Upper lobe of right lung (tissue), 1 donor: Measurements from ENCODE around the gene CLDN15. TPM values are rescaled to one million over a fixed set of nuclear protein-coding genes. Genes with fewer than 3 reads are reported as not detected.
"Not testable (repeated sequence)": the region's sequence is repeated elsewhere in the genome, so short reads cannot be mapped to it uniquely, and the experiment has no call there.

Experiments
- ATAC-seq: fragments of 200-7000 bp; cut with Tn5 transposase; one replicate; pipeline ENCODE4 v1.9.1; 2020; ENCODE audit warnings: mild to moderate bottlenecking, moderate library complexity
- DNase-seq: peaks from one replicate; pipeline ENCODE4 v3.0.0-alpha.2; 2020
- H3K27ac ChIP-seq: fragments of 200-600 bp; one replicate; pipeline ENCODE4 v1.8.0; 2022
- H3K27me3 ChIP-seq: fragments of 200-600 bp; one replicate; pipeline ENCODE4 v1.8.0; 2022; ENCODE audit warnings: mild to moderate bottlenecking
- H3K36me3 ChIP-seq: fragments of 200-600 bp; one replicate; pipeline ENCODE4 v1.8.0; 2022
- H3K4me1 ChIP-seq: fragments of 200-600 bp; one replicate; pipeline ENCODE4 v1.8.0; 2022
- H3K4me3 ChIP-seq: fragments of 200-600 bp; one replicate; pipeline ENCODE4 v1.8.0; 2022; ENCODE audit warnings: mild to moderate bottlenecking
- H3K9me3 ChIP-seq: fragments of 200-600 bp; one replicate; pipeline ENCODE4 v1.8.0; 2022
- CTCF ChIP-seq: fragments of 200-600 bp; IDR thresholded peaks from one replicate; pipeline ENCODE4 v1.8.0; 2022; ENCODE audit warnings: antibody characterized with exemption
- intact Hi-C: fragments of 100-400 bp; cut with DNase I; formaldehyde crosslinking; loops from one replicate; pipeline ENCODE4 v1.11.0; 2022
- long read RNA-seq: library from polyadenylated mRNA; unstranded; transcript quantifications from one replicate; pipeline ENCODE4 v2.0.0, GENCODE V29; 2021
- total RNA-seq: library from RNA; stranded (reverse); fragmentation: NEBNext Ultra II Directional; extraction: Animal tissue kit (Norgen Biotek cat#: 25700); gene quantifications from one replicate; pipeline ENCODE4 v1.2.1, GENCODE V29; 2021
- donor health status: DM: no; HTN: yes; CAD: no; lungs with severe emphysema.

Gene CLDN15
- 17.7 TPM for total RNA-seq
- long read RNA-seq, partial matches to known transcripts = 5 of 14 reads
- long read RNA-seq, other reads (novel, unspliced or antisense) = 5 of 14 reads

GRCh38 chr7:101237206-101238067, at the start of gene CLDN15:
CLDN15 (minus strand) TSS chr7:101237802; CDS start chr7:101237581, 221 bp downstream.
- Histone ChIP-seq H3K4me1 (peaks cover 11% of the 10 kb centered on the region), H3K4me3 (no peak within 1 kb of the TSS), H3K9me3 (no peaks in the 10 kb centered on the region), H3K27ac (peak within 1 kb of the TSS; percentile 65), H3K27me3 (no peaks in the 10 kb centered on the region), H3K36me3 (peaks cover 31% of the 10 kb centered on the region)
- no peak for TF ChIP-seq CTCF
- no peak for ATAC-seq
- peak; percentile 66 for DNase-seq
- intact Hi-C loops = no loop called here

GRCh38 chr7:101287032-101287431, 49.4 kb upstream of the CLDN15 start:
- peak; percentile 85 for ATAC-seq
- Histone ChIP-seq H3K4me3 (no peak overlapping the region), H3K27me3 (peaks cover 15% of the 10 kb centered on the region), H3K9me3 (no peaks in the 10 kb centered on the region), H3K36me3 (no peaks in the 10 kb centered on the region), H3K4me1 (peaks cover 3% of the 10 kb centered on the region), H3K27ac (no peak overlapping the region)
- intact Hi-C loops = no loop called here
- TF ChIP-seq CTCF = no peak
- peak; percentile 72 for DNase-seq

- H3K27ac ChIP-seq, H3K4me1 ChIP-seq, H3K36me3 ChIP-seq, H3K27me3 ChIP-seq, H3K9me3 ChIP-seq, H3K4me3 ChIP-seq, intact Hi-C loops: not testable (repeated sequence)
- peak; percentile 79 for DNase-seq
- peak; percentile 74 for ATAC-seq
These were observed 48.3 kb upstream of the CLDN15 start for GRCh38 chr7:101285880-101286279.

- no peak overlapping the region for H3K4me3 ChIP-seq
- no peak for DNase-seq
These were observed 47.6 kb upstream of the CLDN15 start for GRCh38 chr7:101285171-101285570.

GRCh38 chr7:101280912-101281311, 43.3 kb upstream of the CLDN15 start:
- not testable (repeated sequence) for ATAC-seq, H3K36me3 ChIP-seq, DNase-seq, H3K4me1 ChIP-seq, H3K9me3 ChIP-seq, H3K27ac ChIP-seq, H3K4me3 ChIP-seq
- intact Hi-C loops = loop anchor here (5.0 kb wide), 1 partner anchor 139 kb away; no protein-coding TSS in a partner anchor
- peaks cover 18% of the 10 kb centered on the region for H3K27me3 ChIP-seq

More at GRCh38 chr7:101285171-101285570, 47.6 kb upstream of the CLDN15 start:
- no peak for TF ChIP-seq CTCF
- ATAC-seq = no peak
- no peaks in the 10 kb centered on the region for H3K36me3 ChIP-seq
- intact Hi-C loops = no loop called here
- H3K9me3 ChIP-seq = no peaks in the 10 kb centered on the region
- no peak overlapping the region for H3K27ac ChIP-seq
- no peaks in the 10 kb centered on the region for H3K27me3 ChIP-seq
- peaks cover 3% of the 10 kb centered on the region for H3K4me1 ChIP-seq

- H3K27ac ChIP-seq = no peak overlapping the region
- no peaks in the 10 kb centered on the region for H3K9me3 ChIP-seq
- H3K4me1 ChIP-seq = peaks cover 3% of the 10 kb centered on the region
- DNase-seq (no peak), ATAC-seq (no peak)
- intact Hi-C loops = no loop called here
- H3K4me3 ChIP-seq = no peak overlapping the region
- H3K36me3 ChIP-seq = no peaks in the 10 kb centered on the region
- TF ChIP-seq CTCF = no peak
- H3K27me3 ChIP-seq = peaks cover 18% of the 10 kb centered on the region
These were observed 41.1 kb upstream of the CLDN15 start for GRCh38 chr7:101278461-101279292.
